Activated CD8-positive, alpha-beta memory T cell treated with anti-CD3 and anti-CD28 coated beads, Interleukin-2, amount 50 U/mL, for 1 hour (primary cell): ENCODE results near the gene FOXN1.
"Not testable (repeated sequence)": the region's sequence is repeated elsewhere in the genome, so short reads cannot be mapped to it uniquely, and the experiment has no call there.

Experiments used
- DNase-seq: peaks from one replicate; pipeline ENCODE4 v3.0.0-alpha.2; 2020; ENCODE audit errors: extremely low read depth

Gene FOXN1

DNA sequence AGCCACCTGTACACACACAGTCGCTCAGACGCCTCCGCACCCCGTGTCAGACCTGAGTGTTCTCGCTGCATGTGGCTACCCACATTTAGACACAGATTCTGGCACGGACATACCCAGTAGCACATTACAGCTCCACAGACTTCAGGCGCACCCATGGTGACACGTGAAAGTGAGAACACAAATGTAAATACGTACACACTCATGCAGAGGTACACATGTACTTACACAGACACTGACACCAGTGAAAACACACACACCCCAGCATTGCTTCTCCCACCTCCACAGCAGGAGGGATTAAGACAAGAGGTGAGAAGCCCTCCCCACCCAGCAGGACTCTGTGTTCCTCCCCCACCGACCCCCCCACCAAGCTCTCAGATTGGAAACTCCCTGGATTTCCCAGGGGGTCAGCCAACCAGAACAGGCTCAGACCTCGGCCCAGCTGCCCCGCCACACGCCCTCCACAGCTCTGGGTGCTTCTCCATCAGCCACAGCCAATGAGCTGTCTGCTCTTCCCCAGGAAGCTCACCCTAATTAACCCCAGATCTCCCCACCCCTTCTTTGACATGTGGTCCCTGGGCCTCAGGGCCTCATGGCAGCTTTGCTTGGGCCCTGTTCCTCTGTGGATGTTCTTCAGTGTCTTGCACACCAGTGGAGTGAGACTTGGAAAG is 5.3 kb upstream of the FOXN1 start:
- DNase-seq, result no peak

DNA sequence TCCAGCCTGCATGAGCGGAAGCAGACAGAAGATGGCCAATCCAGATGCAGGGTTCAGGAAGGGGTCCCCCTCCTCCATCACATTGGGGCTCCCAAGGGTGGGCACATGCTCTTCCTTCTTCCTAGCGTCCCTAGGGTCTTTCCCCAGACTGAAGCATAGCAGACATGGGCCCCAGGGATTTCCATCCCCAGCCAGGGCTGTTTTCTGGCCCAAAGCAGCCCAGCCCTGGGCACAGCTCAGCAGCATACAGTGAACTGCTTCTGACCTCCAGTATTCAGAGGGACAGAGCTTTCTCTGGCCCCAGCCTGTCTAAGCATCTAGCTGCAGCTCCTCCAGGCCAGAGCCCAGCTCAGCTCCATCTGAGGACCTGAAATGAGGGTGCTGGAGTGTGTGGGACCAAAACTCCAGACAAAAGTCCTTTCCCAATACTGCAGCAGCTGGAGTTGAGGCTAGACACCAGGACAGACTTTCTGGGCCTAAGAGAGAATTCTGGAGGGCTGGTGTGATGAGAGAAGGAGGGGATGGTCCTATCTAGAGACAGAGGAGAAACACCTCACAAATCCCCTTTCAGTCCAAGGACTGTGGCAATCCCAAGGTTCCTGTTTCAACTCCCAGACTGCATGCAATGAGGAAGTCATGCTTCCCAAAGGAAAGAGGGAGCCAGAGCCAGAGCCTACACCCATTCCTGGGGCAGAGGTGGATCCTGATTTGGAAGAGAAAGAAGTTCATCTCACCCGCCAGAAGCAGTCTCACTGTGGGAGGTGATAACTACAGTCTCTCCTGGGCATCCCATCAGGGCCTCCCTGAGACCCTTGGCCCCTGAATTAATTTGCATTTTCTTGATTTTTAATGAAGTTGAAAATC is 4.5 kb upstream of the FOXN1 start:
- DNase-seq, result no peak

DNA sequence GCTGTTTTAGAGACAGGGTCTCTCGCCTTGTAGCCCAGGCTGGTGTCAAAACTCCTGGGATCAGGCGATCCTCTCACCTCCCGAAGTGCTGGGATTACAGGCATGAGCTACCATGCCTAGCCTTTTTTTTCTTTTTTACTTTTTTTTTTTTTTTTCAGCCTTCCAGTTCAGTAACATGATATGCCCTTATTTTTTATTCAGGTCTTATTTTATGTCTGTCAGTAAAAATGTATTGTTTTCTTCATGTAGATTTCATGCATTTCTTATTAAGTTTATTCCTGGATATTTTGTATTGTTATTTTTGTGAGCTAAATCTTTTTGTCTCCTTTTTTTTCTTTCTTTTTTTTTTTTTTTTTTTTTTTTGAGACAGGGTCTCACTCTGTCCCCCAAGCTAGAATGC is 2.7 kb upstream of the FOXN1 start:
- no peak for DNase-seq

DNA sequence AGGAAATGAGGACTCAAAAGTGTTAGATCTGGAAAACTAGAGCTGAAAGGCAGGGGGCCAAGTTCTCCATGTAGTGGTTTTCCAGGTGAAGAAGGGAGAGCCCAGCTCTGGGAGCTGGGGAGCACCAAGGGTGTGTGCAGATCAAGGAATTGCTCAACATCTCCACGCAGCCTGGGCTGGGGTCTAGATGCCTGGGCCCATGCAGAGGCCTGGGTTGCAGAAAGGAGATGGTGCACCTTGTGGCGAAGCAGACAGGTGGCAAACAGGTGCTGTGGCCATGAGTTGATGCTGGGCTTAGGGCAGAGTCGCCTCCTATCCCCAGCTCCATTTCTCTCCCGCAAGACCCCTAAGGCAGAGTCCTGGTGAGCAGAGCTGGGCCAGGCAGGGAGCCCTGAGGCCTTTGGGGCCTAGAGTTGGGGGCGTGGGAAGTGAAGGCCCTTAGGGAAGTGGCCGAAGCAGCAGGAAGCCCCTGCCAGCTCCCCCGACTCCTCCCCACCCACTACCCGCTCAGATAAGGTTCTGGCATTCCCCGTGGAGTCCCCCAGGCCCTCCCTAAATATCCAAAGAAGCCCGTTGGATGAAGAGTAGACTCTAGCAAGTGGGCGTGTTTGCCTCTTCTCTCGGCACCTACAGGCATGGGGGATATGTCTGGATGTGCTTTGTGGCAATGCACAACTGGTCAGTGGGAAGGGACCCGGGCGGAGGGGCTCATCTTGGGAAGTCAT is 777 bp downstream of the FOXN1 start:
- no peak for DNase-seq

DNA sequence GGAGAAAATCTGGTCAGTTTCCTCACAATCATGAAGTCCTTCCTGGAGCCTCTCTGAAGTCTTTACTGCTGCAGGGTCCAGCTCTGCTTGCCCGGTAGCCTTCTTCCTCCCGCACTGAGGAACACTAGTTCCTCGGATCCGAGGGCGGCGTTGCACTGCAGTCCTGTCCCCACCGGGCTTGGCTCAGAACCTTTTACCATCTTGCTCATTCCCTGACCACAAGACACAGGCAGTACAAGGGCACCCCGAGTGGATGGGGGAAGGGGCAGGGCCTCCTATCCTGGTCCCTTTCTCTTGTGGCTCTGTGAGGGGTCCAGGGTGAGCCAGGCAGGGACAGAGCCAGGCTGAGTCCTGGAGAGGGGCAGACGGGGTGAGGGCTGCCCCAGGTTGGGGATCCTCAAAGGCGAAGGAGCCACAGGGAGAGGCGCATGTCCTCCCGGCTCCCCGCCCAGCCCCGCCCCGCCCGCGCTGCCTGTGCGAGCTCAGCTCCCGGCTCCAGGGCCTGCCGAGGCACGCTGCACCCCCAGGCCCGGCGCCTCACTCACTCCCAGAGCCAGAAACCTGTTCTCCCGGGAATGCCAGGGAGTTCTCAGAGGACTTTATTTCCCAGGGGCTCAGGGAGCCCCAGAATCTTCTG is 1.5 kb downstream of the FOXN1 start:
- DNase-seq, result no peak

DNA sequence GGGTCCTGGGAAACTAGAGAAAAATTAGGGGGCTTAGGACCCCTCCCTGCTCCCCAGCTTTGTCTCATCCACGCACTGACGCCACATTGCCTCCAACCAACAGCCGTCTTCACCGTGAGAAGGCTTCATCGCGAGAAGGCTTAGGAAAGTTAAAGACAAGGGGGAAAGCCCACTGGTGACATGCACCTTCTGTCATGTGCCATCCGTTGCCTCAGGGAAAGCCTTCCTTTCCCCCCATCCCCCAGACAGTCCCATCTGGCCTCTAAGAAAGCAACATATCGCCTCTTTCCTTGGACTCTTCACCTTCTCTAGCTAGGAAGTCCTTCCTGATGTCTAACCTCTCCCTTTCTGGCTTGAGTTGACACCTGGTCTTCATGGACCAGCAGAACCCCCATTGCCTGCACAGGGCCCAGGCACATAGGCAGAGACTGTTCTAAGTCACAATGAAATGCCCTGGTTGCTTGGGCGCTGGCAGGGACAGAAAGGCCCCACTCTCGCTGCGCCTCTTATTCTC is 2.1 kb downstream of the FOXN1 start:
- no peak for DNase-seq

DNA sequence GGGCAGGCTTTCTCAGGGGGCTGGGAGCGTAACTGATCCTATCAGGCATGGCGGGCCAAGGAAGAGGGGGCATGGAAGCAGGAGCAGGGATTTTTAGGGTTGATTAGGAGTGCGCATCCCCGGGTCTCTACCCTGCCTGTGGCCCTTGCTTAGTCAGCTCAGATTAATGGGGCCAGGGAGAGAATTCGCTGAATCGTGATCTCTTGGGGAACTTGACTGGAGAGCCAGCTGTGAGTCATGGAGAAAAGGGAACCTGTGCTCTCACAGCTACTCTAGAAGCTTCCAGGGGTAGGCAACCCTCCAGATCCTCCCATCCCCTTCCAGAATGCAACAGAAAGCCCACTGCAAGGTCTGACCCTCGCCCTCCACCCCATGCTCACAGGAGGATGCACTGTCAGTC is 3.6 kb downstream of the FOXN1 start:
- DNase-seq, result no peak

DNA sequence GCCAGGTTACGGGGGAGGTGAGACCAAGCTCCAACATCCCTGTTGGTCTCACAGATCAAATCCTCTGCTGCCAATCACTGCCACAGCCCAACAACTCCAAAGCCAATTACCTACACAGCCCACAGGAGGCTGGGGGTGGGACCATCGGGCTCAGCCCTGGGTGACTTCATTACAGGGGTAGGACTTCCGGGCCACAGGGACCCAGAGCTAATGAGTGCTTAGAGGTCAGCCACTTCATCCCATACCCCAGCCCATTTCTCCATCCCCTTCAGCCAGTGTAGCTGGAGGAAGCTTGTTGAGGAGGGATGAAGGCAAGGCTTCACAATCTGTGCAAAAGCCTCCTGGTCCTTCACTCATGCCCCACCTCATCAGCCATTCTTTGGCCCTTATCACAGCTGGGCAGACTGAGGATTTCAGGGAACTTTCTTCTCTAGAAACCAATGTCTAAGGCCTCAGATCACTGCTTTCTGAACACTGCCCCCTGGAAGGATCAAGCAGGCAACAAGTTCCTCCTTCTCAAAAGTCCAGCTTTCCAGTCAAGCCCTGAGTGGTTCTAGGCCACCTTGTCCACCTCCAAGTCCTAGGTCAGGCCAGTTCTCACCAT is 5.8 kb downstream of the FOXN1 start:
- no peak for DNase-seq

DNA sequence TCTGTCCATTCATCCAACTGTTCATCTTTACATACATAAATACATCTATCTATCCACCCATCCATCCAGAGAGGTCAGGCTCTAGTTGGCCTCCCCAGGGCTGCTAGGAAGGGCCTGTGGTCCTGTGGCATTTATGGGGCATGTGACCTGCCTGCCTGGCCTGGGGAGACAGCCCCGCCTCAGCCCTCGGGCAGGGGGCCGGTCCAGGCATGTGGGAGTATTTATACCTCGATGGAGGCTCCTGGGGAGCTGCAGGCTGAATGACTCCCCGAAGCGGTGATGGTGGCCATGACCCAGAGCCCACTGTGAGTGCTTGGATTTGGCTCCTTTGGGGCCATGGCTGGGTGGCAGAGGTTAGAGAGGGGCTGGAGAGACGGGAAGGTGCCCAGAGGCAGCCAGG is 7.3 kb downstream of the FOXN1 start:
- DNase-seq, result no peak

DNA sequence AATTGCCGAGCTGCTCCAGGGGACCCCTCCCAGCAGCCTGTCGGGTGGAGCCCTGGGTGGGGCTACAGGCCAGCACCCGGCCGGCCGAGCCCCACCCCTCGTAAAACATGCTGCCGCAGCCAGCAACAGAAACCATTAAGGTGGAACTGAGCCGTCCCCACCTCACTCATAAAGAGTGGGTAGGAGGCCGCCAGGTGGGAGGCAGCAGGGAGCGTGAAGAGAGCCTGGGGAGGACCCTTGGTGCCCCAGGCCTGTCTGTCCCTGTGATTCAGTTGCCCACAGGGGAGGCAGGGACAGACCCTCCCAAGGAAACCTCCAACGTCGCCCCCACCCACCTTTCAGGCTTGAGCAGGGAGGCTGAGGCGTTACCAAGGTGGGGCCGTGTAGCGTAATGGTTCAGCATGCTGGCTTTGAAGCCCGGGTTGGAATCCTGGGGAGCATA is 8.4 kb downstream of the FOXN1 start:
- no peak for DNase-seq

DNA sequence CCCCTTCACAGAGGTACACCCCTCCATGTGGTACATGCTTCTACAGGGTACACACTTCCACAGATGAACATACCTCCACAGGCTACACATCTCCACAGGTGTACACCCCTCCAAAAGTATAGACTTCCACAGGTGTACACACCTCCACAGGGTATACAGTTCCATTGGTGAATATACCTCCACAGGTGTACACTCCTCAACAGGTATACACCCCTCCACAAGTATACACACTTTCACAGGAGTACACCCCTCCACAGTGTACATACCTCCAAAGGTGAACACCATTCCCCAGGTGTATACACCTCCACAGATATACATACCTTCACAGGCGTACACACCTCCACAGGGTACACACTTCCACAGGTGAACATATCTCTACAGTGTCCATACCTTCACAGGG is 9.4 kb downstream of the FOXN1 start:
- DNase-seq, result no peak

DNA sequence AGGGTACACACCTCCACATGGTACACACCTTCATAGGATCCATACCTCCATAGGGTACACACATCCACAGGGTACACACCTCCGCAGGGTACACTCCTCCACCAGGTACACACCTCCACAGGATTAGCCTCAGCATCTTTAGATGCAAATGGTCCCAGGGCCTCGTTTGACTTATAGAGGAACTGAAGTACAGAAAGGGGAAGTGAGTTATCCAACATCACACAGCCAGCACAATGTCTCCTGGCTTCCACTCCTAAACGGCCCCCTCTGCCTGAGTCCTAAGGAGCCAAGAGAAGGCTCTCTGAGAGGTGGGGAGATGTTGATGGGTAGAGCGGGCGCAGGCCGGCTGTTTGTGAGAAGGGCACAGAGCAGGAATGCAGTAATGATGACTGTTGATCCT is 12.0 kb downstream of the FOXN1 start:
- no peak for DNase-seq

DNA sequence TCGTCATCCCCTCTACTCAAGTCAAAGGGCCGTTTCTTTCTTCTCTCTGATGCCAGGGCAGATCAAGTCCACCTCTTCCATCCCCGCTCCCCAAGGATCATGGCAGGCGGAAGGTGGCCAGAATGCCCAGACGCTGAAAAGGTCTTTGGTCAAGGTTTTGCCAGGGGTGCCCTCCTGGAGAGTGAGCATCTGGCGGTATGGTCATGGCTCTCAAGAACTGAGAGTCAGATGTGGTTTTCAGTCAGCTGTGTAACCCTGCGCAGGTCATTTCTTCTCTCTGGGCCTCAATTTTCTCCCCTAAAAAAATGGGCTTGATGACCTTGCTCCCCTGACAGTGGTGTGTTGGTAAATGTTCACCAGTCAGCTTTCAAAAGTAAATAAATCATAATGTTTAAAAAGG is 12.4 kb downstream of the FOXN1 start:
- no peak for DNase-seq

DNA sequence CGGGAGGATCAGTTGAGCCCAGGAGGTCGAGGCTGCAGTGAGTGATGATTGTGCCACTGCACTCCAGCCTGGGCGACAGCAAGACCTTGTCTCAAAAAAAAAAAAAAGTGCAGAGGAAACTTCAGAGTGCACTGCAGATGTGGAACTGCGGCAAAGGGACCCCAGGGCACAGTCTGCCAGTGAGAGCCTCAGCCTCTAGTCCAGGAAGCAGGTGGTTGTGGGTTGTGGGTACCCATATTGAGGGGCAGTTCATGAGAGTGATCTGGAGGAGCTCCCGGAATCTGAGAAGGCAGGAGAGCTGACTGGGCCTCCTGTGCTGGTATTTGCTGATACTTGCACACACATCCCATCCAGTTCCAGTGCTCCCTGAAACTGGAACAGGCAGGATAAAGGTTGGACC is 13.1 kb downstream of the FOXN1 start:
- no peak for DNase-seq

DNA sequence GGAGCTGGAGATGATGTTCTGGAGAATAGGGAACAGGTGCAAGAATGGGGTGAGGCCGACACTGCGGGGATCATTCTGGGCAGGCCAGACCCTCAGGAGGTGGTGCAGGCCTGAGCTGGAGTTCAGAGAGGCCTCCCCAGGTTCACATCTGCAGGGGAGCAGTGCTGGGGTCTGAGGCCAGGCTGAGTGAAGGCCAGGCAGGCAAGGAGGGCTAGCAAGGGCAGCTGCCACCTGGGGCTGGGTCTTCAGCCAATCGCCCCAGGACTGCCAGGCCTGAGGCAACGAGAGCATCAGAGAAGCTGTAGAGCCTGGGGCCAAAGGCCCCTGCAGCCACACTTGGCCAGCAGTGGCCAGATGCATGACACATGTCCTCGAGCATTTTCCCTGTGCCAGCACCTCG is 14.5 kb downstream of the FOXN1 start:
- no peak for DNase-seq

DNA sequence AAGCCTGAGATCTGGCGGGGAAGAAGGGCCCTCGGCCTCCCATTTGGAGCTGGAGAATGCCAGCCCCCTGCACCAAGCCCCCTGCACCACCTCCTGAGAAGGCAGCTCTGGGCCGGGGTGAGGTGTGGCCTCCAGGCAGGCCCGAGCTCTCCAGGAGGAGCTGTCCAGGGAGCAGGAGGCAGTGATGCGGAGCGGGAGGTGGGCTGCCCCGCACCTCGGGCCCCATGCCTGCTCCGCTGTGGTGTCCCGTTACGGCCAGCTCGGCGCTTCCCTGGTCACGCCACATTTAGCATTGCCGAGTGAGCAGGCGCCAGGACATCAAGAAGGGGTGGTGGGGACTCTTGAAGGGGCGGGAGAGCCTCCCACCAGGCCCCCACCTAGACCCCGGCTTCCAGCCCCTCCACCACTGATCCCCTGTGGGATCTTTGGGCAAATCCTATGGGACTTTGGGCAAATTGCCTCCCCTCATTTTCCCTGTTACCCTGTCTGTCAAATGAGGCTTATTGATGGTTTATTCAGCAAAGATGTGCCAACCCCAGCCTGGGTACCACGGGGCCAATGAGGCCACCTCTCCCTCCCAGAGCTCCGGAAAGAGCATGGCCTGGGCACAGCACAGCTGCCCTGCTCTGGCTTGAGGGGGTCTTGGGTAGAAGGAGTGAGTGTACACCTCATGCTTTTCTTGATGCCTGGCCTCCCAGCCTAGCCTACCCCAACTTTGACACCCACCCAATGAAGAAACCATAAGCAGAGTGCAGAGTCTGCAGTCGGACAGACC is 15.3 kb downstream of the FOXN1 start:
- DNase-seq, result no peak

DNA sequence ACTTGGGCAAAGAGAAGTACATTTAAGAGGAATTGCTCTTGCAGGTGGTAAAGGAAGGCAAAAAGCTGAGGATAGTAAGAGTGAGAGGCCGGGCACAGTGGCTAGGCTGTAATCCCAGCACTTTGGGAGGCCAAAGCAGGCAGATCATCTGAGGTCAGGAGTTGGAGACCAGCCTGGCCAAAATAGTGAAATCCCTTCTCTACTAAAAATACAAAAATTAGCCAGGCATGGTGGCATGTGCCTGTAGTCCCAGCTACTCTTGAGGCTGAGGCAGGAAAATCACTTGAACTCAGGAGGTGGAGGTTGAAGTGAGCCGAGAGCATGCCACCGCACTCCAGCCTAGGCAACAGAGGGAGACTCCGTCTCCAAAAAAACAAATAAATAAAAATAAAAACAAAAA is 16.1 kb downstream of the FOXN1 start:
- DNase-seq, result not testable (repeated sequence)

DNA sequence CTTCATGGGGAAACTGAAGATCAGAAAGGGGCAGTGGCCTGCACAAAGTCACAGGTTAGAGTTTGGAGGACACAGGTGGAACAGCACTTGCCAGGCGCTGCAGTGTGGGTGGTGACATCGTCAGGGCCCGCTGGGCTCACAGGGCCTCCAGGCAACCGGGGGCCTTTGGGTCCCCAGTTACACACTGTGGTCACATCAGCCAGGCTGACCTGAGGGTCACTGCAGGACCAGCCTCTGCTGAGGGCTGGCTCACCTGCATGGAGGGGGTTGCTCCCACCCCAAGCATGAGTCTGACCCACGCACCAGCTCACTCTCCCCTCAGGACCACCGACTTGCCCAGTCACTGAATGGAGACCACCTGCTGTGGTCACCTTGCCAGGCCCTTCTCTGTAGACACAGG is 17.0 kb downstream of the FOXN1 start:
- DNase-seq, result no peak

DNA sequence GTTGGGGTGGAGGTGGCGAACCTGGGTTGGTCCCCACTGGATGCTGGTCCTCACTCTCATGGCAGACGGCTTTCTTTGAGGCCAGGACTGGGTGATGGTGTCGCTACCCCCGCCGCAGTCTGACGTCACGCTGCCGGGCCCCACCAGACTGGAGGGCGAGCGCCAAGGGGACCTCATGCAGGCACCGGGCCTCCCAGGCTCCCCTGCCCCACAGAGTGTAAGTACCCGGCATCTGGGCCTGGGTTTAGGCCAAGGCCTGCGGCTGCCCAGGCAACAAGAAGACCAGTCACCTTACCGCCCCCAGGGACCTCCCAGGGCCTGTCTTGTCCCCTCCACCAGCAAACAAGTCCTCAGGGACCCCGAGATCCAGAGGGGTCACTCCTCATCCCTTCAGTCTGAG is 17.7 kb downstream of the FOXN1 start:
- DNase-seq, result no peak

DNA sequence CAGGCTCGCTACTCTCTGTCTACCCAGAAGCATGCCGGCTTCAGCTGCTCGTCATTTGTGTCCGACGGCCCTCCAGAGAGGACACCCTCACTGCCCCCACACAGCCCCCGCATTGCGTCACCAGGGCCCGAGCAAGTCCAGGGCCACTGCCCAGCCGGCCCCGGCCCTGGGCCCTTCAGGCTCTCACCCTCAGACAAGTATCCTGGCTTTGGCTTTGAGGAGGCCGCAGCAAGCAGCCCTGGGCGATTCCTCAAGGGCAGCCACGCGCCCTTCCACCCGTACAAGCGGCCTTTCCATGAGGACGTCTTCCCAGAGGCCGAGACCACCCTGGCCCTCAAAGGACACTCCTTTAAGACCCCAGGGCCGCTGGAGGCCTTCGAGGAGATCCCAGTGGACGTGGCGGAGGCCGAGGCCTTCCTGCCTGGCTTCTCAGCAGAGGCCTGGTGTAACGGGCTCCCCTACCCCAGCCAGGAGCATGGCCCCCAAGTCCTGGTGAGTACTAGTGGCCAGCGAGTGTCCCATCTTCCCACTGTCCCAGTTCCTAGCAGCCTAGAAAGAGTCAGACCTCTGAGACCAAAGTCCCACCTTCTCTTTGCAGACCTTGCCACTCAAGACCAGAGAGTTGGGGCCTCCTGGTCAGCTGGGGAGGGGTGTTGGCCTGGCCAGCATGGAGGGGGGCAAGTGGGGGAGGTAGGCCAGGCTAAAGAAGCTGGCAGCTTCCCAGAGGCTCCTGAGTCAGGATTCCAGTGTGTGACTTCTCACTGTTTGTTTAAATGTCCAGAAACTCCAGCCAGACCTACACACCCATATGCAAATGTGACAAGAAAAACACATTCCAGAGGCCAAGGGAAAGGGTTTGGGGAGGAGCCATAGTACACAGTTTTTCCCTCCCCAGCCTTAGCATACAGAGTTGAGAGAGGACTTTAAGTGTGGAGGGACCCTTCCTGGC is 18.6 kb downstream of the FOXN1 start:
- DNase-seq, result no peak
